Pancreas (tissue), 10 donors: ENCODE measurements around the gene SGMS1. TPM values are rescaled to one million over a fixed set of nuclear protein-coding genes. Genes with fewer than 3 reads are reported as not detected.

Experiments
- ATAC-seq, 4 donors: fragments of 200-7000 bp; cut with Tn5 transposase; one replicate each; pipeline versions ENCODE4 v1.8.0 to v1.9.1; 2020; ENCODE audit warnings: mild to moderate bottlenecking in 4 of 4, moderate library complexity in 4 of 4
- DNase-seq, 6 donors: peaks; one replicate each; pipeline ENCODE4 v3.0.0-alpha.2; 2020
- FAIRE-seq: peaks from 2 replicates; lab custom pipeline; 2012; peaks lifted over from hg19 to GRCh38; lab: Jason Lieb, UNC
- H3K27ac ChIP-seq, 4 donors: fragments of 200-600 bp; sonication (generic); 1 replicate in 3 of 4; 2 replicates in 1 of 4; pipeline versions ENCODE4 v1.5.0 to v1.8.0; 2020
- H3K27me3 ChIP-seq, 4 donors: fragments of 200-600 bp; one replicate each; pipeline ENCODE4 v1.8.0; 2021
- H3K36me3 ChIP-seq, 3 donors: fragments of 200-600 bp; sonication (generic) in 1 of 3; one replicate each; pipeline versions ENCODE4 v1.5.0 to v1.8.0; 2020 to 2021
- H3K4me1 ChIP-seq, 3 donors: fragments of 200-600 bp; one replicate each; pipeline ENCODE4 v1.8.0; 2021
- H3K4me3 ChIP-seq, 4 donors: fragments of 200-600 bp; sonication (generic) in 2 of 4; one replicate each; pipeline versions ENCODE4 v1.5.0 to v1.8.0; 2020 to 2021
- H3K9me3 ChIP-seq, 4 donors: fragments of 200-600 bp; one replicate each; pipeline ENCODE4 v1.8.0; 2021
- CTCF ChIP-seq, 4 donors: fragments of 200-600 bp; sonication (generic) in 3 of 4; IDR thresholded peaks; one replicate each; pipeline versions ENCODE4 v1.5.0 to v1.8.0; 2021; ENCODE audit warnings: antibody characterized with exemption in 4 of 4
- WGBS, 2 donors: extraction: QIAGEN DNeasy Blood & Tissue Kit; methylation state at CpG; one replicate each; pipeline ENCODE4 v1.1.7; 2013; 5-methylcytosine and 5-hydroxymethylcytosine counted together
- intact Hi-C, 3 donors: fragments of 100-400 bp; cut with DNase I; formaldehyde crosslinking; loops; one replicate each; pipeline versions ENCODE4 v1.11.1 to v1.14.2; 2022
- polyA plus RNA-seq, 2 donors: library from polyadenylated mRNA; stranded (reverse); fragments of 200-250 nt; gene quantifications; one replicate each; pipeline ENCODE4 v1.2.3, GENCODE V29; 2013
- total RNA-seq, 6 donors: library from RNA; stranded (reverse); fragmentation: NEBNext Ultra II Directional in 4 of 6; extraction: Animal tissue kit (Norgen Biotek cat#: 25700) in 4 of 6; gene quantifications; one replicate each; pipeline versions ENCODE4 v1.2.1 to v1.2.4, GENCODE V29; 2021 to 2023
- donor health status: healthy with polysubstance abuse.
- donor health status: DM: no; HTN: no; CAD: no; lungs with moderate emphysema.
- donor health status: DM: no; HTN: no; CAD: no.
- donor health status: control.
- donor health status: control.
- donor health status: Bipolar disorder and iron deficiency.
- donor health status: DM: yes; HTN: yes; CAD: no.
- donor health status: DM: no; HTN: no; CAD: no.
- donor health status: DM: no; HTN: no; CAD: no.
- donor health status: DM: yes; HTN: yes; CAD: no.

Gene SGMS1
- total and polyA plus RNA-seq, 8 donors: 4.8 to 21.6 (median 13.2) TPM

GRCh38 chr10:50326757-50327701 is 296.7 kb downstream of the SGMS1 start:
- Histone ChIP-seq H3K4me3 (peak overlapping the region in 1 of 4 donors; percentile 9), H3K27ac (peak overlapping the region in 2 of 4 donors; percentile 12 to 15), H3K4me1 (peaks cover 0 to 10% (median 4%) of the 10 kb centered on the region in 3 donors), H3K9me3 (no peaks in the 10 kb centered on the region), H3K36me3 (no peaks in the 10 kb centered on the region), H3K27me3 (no peaks in the 10 kb centered on the region)
- no peak for FAIRE-seq
- peak; percentile 56 to 74 (median 61) for ATAC-seq
- no peak for TF ChIP-seq CTCF (IDR thresholded peaks at IDR 0.05)
- intact Hi-C loops: no loop called here
- peak in 1 of 6 donors; percentile 25 for DNase-seq
- WGBS, 2 donors: 56 to 59% methylated on average over 13 of the region's 13 CpGs

- intact Hi-C loops: no loop called here
- DNase-seq (no peak), FAIRE-seq (no peak), ATAC-seq (no peak)
- H3K9me3 ChIP-seq: no peaks in the 10 kb centered on the region
- no peaks in the 10 kb centered on the region for H3K27me3 ChIP-seq
- no peak for TF ChIP-seq CTCF (IDR thresholded peaks at IDR 0.05)
- H3K4me1 ChIP-seq: peaks cover 0 to 10% (median 4%) of the 10 kb centered on the region in 3 donors
- no peaks in the 10 kb centered on the region for H3K36me3 ChIP-seq
- peak overlapping the region in 1 of 4 donors; percentile 15 for H3K27ac ChIP-seq
- H3K4me3 ChIP-seq: no peak overlapping the region
Observed at GRCh38 chr10:50326172-50326555, 297.6 kb downstream of the SGMS1 start.

- Histone ChIP-seq H3K27ac (no peak overlapping the region), H3K36me3 (no peaks in the 10 kb centered on the region), H3K4me1 (peaks cover 0 to 10% (median 4%) of the 10 kb centered on the region in 3 donors), H3K9me3 (no peaks in the 10 kb centered on the region), H3K4me3 (no peak overlapping the region), H3K27me3 (no peaks in the 10 kb centered on the region)
- DNase-seq (no peak), ATAC-seq (peak in 3 of 4 donors; percentile 56 to 71 (median 70)), FAIRE-seq (no peak)
- 77 to 87% methylated on average over 6 of the region's 6 CpGs for WGBS, 2 donors
- TF ChIP-seq CTCF (IDR thresholded peaks at IDR 0.05): no peak
- intact Hi-C loops: no loop called here
Observed at GRCh38 chr10:50325449-50326171, 298.1 kb downstream of the SGMS1 start.

- TF ChIP-seq CTCF (IDR thresholded peaks at IDR 0.05): no peak
- Histone ChIP-seq H3K4me3 (no peak overlapping the region), H3K27ac (no peak overlapping the region), H3K9me3 (no peaks in the 10 kb centered on the region), H3K27me3 (no peaks in the 10 kb centered on the region), H3K4me1 (peaks cover 0 to 10% (median 4%) of the 10 kb centered on the region in 3 donors), H3K36me3 (no peaks in the 10 kb centered on the region)
- ATAC-seq (no peak), FAIRE-seq (no peak), DNase-seq (no peak)
- WGBS, 2 donors: 98% methylated on average over 4 of the region's 4 CpGs
- intact Hi-C loops: no loop called here
Observed at GRCh38 chr10:50324680-50325393, 298.9 kb downstream of the SGMS1 start.
